Neutrophil (primary cell): Measurements from ENCODE around the gene SEC22A.

ENCODE experiments used
- H3K27ac ChIP-seq: fragments of 200-600 bp; sonication (generic); 2 replicates; pipeline ENCODE4 v1.5.1; 2016; ENCODE audit warnings: mild to moderate bottlenecking, moderate library complexity
- H3K27me3 ChIP-seq: fragments of 200-600 bp; sonication (generic); 2 replicates; pipeline ENCODE4 v1.6.0; 2016; ENCODE audit warnings: mild to moderate bottlenecking
- H3K36me3 ChIP-seq: fragments of 200-600 bp; sonication (generic); 2 replicates; pipeline ENCODE4 v1.5.1; 2017
- H3K4me1 ChIP-seq, 2 experiments: fragments of 200-600 bp in 1 of 2; sonication (generic) in 1 of 2; 1 replicate in 1 of 2; 2 replicates in 1 of 2; pipeline versions ENCODE4 v1.5.1 to v1.6.1; 2013 to 2016; ENCODE audit warnings: low read depth in 1 of 2, low read length in 1 of 2, mild to moderate bottlenecking in 1 of 2, moderate library complexity in 1 of 2; ENCODE audit not compliant: control insufficient read depth in 1 of 2, insufficient read depth in 1 of 2
- H3K4me3 ChIP-seq, 2 experiments: fragments of 200-600 bp in 1 of 2; sonication (generic) in 1 of 2; 1 replicate in 1 of 2; 2 replicates in 1 of 2; pipeline ENCODE4 v1.5.1; 2013 to 2016; ENCODE audit warnings: low read depth in 1 of 2, low read length in 1 of 2, mild to moderate bottlenecking in 1 of 2, moderate library complexity in 1 of 2
- H3K9me3 ChIP-seq: fragments of 200-600 bp; sonication (generic); 2 replicates; pipeline ENCODE4 v1.5.1; 2016
- TF ChIP-seq, protein P1 (sequence below): fragments of 200-600 bp; sonication (generic); IDR thresholded peaks from 2 replicates; pipeline ENCODE4 v1.5.1; 2016; ENCODE audit warnings: antibody characterized with exemption

SEC22A gene

DNA sequence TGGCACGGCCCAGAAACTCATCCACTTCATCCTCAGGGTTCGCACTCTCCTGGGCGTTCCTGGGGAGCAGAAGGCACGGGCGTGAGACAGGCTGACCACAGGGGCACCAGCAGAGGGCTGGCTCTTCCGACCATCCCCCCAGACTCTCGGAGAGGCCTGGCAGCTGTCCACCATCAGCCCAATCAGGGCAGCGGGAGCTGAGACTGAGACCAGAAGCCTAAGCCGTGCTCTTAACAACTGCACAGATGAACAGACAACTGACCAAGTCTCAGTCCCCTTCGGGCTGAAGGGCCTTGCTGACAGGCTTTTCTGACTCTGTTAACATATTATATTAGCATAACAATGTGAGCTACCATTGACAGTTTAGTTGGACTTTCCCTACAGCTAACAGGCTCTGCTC is 118.0 kb downstream of the SEC22A start:
- H3K36me3 ChIP-seq, result no peaks in the 10 kb centered on the region
- H3K4me1 ChIP-seq, result no peaks in the 10 kb centered on the region
- TF ChIP-seq, protein P1, sequence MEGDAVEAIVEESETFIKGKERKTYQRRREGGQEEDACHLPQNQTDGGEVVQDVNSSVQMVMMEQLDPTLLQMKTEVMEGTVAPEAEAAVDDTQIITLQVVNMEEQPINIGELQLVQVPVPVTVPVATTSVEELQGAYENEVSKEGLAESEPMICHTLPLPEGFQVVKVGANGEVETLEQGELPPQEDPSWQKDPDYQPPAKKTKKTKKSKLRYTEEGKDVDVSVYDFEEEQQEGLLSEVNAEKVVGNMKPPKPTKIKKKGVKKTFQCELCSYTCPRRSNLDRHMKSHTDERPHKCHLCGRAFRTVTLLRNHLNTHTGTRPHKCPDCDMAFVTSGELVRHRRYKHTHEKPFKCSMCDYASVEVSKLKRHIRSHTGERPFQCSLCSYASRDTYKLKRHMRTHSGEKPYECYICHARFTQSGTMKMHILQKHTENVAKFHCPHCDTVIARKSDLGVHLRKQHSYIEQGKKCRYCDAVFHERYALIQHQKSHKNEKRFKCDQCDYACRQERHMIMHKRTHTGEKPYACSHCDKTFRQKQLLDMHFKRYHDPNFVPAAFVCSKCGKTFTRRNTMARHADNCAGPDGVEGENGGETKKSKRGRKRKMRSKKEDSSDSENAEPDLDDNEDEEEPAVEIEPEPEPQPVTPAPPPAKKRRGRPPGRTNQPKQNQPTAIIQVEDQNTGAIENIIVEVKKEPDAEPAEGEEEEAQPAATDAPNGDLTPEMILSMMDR, result no peak
- H3K4me3 ChIP-seq, result no peak overlapping the region
- no peaks in the 10 kb centered on the region for H3K9me3 ChIP-seq
- H3K27me3 ChIP-seq, result peaks cover 29% of the 10 kb centered on the region
- H3K27ac ChIP-seq, result no peak overlapping the region

DNA sequence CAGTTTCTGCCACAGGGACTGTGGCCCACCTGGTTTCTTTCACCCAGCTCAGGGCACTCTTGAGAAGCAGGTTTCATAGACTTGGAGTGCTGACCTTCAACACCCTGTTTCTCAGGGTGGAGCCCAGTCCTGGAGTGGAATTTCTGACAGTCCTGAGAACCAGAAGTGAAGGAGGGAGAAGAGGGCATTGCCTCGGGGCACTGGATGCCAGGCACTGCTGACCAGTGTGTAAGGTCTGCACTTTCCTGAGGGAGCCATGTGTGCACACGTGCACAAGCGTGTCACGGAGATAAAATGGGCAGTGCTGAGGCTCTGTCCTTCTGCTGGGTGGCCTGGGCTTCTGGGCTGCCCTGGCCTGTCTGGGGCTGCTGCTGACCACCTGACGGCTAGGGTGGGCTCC is 118.5 kb downstream of the SEC22A start:
- no peak overlapping the region for H3K4me3 ChIP-seq
- TF ChIP-seq, protein P1, result no peak
- H3K36me3 ChIP-seq, result no peaks in the 10 kb centered on the region
- H3K27ac ChIP-seq, result no peak overlapping the region
- H3K4me1 ChIP-seq, result no peaks in the 10 kb centered on the region
- peaks cover 24% of the 10 kb centered on the region for H3K27me3 ChIP-seq
- no peaks in the 10 kb centered on the region for H3K9me3 ChIP-seq

DNA sequence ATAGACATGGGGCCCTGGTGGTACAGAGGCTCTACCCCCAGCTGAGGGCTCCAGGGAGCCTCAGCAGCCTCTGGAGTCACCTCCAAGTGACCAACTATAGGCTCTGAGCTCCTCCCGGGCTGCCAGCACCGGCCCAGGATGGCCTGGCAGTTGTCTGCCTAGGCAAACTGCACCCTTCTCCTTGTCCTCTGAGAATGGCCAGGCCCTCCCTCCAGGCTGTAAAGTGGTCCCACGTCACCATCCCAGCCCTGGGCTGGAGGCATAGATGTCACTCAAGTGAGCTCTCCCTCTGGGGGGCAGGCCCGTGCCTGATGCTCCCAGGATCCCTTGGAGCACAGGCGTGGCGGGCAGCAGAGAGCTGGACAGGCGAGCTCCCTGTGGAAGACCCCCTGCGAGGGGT is 120.1 kb downstream of the SEC22A start:
- TF ChIP-seq, protein P1, result no peak
- no peak overlapping the region for H3K27ac ChIP-seq
- no peaks in the 10 kb centered on the region for H3K4me1 ChIP-seq
- no peaks in the 10 kb centered on the region for H3K9me3 ChIP-seq
- H3K27me3 ChIP-seq, result peaks cover 10% of the 10 kb centered on the region
- H3K4me3 ChIP-seq, result no peak overlapping the region
- H3K36me3 ChIP-seq, result no peaks in the 10 kb centered on the region

DNA sequence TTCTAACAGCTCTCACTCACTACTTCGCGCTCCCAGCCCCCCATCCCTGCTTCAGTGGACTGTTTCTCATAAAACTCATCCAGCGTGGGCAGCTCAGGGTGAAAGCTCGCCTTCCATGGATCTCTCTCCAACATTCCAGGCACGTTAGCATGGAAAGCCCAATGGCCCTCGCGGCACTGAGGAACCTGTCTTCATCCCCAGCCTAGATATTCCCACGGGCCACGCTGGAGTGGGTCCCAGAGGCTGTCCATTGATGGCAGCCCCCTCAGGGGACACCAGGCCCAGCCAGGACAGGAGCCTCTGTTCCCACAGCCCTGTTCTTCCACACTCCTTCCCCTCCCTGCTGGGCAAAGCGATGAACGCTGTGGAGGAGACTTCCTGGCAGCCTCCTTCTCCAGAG is 121.1 kb downstream of the SEC22A start:
- Histone ChIP-seq H3K36me3 (no peaks in the 10 kb centered on the region), H3K27ac (no peak overlapping the region), H3K27me3 (peaks cover 20% of the 10 kb centered on the region), H3K9me3 (no peaks in the 10 kb centered on the region), H3K4me3 (no peak overlapping the region), H3K4me1 (no peaks in the 10 kb centered on the region)
- TF ChIP-seq, protein P1, result no peak
